AG08396 (cell line): ENCODE data around the gene NUP210.
"Not testable (repeated sequence)": the region's sequence is repeated elsewhere in the genome, so short reads cannot be mapped to it uniquely, and the experiment has no call there.

ENCODE experiments used
- DNase-seq: peaks from one replicate; pipeline ENCODE4 v3.0.0; 2012; ENCODE audit warnings: low spot score, mixed read lengths

The NUP210 gene

DNA sequence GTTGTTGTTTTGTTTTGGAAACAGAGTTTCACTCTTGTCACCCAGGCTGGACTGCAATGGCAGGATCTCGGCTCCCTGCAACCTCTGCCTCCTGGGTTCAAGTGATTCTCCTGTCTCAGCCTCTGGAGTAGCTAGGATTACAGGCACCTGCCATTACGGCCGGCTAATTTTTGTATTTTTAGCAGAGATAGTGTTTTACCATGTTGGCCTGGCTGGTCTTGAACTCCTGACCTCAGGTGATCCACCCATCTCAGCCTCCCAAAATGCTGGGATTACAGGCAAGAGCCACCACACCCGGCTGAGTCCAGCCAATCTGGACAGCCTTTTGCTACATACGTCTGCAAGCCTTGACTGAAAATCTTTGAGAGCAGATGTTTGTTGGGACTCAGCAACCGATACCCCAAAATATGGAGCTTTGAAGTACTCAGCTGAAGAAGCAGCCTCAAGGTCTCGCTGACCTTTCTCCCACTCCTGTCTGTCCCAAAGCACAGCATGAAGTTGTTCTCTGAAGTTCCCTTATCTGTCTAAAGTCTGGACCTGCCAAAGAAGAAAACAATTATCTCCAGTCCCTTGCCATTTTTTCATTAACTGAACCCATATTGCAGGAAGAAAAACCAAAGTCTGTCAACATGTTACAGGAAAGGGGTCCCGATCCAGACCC lies 9.6 kb upstream of the NUP210 start:
- DNase-seq, result no peak

GRCh38 chr3:13428678-13429077 lies 8.6 kb upstream of the NUP210 start:
- not testable (repeated sequence) for DNase-seq

- DNase-seq, result no peak
These were observed 7.8 kb upstream of the NUP210 start for GRCh38 chr3:13427662-13428603.

GRCh38 chr3:13426591-13426990 lies 6.5 kb upstream of the NUP210 start:
- no peak for DNase-seq

DNA sequence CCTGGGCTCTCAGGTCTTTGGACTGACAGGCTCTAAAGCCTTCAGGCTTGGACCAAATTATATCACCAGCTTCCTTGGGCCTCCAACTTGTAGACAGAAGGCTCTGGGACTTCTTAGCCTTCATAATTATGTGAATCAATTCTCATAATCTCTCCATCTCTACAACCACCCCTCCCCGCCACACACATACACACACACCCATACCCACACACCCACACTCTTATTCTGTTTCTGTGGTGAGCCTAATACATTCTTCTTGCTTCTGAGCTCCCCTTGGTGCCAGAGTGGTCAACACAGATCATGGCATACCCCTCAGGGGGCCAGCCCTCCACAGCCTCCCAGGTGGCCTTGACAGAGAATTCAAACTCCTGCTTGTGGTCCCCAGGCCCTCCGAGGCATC lies 5.6 kb upstream of the NUP210 start:
- no peak for DNase-seq

GRCh38 chr3:13424865-13425617 lies 4.9 kb upstream of the NUP210 start:
- DNase-seq, result no peak

GRCh38 chr3:13424141-13424844 lies 4.2 kb upstream of the NUP210 start:
- no peak for DNase-seq

DNA sequence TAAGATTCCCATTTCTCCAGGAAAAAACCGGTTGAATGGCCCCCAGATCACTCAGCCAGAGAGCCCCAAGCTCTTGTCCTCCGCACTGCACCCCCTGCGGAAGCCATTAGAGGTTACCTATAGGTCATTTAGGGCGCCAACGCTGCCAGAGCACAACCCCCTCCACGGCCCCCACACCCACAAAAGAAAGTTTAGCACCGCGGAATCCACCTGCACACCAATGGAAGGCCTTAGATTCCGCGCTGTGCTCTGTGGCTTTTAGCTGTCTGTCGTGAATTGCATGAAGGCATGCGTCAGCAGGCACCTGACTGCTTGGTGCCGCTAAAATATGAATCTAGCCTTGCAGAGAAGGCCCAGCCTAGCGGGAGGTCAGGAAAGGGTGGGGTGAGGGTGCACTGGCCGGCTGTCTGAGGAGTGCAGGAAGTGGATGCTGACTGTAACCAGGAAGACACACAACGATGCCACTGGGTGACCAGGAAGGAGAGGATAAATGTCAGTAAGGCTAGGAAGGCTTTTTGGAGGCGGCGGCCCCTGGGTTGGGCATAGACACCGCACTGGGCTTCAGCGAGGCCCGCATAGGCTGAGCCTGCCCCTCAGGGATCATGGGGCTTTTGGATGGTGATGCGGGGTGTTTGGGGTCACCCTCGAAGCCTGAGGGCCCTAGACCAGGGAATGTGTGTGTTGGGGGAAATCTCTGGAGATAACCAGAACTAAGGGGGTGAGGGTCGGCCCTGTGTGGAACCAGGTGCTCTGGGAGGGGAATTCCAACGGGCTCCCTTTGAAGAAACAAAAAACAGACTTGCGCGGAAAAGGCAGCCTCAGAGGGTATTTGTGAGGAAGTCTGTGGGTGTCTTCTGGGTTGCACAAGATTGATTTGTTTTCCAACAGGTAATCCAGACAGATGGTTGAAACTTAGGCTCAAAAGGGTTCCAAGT lies 976 bp upstream of the NUP210 start:
- no peak for DNase-seq

DNA sequence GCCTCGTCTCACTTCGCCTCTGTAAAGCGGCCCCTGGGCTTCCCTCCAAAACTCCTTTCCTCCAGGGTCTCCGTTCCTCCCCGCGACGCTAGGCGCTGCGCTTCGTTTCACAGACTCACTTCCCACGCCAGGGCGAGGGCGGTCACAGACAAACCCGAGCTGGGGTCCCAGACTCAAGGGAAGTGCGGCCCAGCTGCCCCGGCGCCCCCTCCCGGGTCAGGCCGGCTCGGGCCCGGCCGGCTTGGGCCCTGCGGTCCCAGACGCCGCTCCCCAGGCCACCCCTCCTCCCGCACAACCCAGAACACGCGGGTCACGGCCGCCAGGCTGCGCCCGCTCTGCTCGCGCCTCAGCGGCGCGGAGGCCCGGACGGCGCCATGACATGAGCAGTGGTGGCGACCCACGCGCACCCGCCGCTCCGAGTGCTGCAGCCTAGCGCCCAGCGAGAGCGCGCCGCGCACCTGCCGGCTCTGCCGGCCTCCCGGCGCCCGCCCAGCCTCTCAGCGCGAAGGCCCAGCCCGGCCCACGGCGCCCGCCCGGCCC lies 547 bp downstream of the NUP210 start:
- no peak for DNase-seq

DNA sequence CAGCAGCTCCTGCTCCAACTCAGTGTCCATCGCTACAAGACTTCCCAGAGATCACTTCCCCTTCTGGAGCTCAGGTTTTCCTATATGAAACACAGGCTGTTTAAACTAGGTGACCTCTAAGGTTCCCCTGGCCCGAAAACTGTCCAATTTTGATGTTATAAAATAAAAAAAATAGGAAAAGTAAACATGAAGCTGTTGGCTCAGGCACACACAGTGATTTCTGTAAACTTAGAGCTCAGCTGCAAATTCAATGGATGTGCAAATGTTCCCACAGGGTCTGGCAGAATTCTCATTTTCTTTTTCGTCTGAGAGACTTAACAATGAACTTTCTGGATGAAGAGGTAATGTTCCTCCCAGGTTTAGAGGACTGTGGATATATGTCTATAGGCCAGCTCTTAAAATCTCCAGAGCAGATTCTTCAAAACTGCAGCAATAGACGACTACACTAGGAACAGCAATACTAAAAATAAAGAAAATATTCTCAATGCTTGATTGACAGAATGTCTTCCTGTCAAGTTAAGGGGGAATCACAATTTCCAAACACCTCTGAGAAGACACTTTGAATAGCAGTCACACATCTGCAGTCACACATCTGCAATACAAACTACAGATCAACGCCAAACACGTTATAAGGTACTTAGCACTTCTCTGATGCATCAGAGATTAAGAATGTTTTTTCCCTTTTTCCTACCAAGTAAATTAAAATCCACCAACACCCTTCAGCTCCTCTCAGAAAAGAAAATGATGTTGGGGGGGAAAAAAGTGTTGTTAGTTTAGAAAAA lies 2.8 kb downstream of the NUP210 start:
- no peak for DNase-seq

GRCh38 chr3:13415997-13416793 lies 3.9 kb downstream of the NUP210 start:
- no peak for DNase-seq

- DNase-seq, result no peak
These were observed 4.7 kb downstream of the NUP210 start for GRCh38 chr3:13415236-13415986.

- no peak for DNase-seq
These were observed 5.9 kb downstream of the NUP210 start for GRCh38 chr3:13414040-13414729.

GRCh38 chr3:13411186-13411860 lies 8.8 kb downstream of the NUP210 start:
- DNase-seq, result no peak

DNA sequence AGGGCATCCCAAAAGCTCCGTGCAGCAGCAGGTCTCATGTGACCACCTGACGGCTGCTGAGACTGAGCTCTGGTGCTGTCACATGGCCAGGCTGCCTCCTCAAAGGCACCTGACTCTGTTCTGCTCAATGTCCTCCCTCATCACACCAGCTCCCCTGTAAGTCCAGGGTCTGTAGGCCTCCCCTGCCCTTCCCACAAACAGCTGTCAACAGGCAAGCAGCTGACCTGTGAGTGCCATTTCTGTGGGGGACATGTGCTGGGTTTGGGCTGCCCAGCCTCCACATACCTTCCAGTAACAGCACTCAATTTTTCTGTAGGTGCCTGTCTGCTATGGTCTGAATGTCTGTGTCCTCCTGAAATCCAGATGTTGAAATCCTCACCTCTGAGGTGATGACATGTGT lies 11.2 kb downstream of the NUP210 start:
- DNase-seq, result no peak

DNA sequence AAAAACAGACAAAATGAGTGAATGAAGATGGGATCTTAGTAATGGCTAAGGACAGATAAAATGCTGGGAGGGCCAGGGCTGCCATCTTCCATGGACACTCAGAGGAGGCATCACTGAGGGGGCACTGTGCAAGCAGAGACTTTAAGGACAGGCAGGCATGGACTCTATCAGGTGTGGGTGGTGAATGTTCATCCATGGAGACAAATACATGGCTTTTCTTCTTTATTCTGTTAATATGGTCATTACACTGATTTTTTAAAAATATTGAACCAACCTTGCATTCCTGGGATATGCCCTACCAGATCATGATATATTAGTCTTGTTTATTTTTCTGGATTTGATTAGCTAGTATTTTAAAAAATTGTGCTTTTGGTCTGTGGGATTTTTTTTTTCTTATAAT lies 12.2 kb downstream of the NUP210 start:
- DNase-seq, result no peak

DNA sequence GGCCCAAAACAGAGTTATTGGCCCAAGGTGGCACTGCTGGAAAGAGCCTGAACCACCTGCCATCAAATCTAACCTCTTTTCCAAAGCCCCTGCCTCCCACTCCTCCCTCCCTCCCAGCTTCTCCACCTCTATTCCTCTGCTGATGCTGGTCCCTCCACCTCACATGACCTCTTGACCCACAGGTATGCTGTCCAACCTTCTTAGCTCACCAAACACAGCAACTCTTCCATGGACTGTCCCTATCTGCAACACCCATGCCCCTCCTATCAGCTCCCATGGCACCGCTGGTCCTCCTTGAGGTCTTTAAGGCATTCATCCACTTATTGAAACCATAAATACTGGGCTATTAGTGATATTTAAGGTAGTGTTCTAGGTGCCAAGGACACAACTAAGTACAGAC lies 12.6 kb downstream of the NUP210 start:
- no peak for DNase-seq
